Measurements from ENCODE around the gene ADCY3. TPM values are rescaled to one million over a fixed set of nuclear protein-coding genes. Genes with fewer than 3 reads are reported as not detected.

ADCY3 gene
- total and polyA plus RNA-seq, 8 donors = 5.2 to 339 (median 24.2) TPM

GRCh38 chr2:24853046-24853445 is 67.0 kb downstream of the ADCY3 start:
- H3K27ac ChIP-seq = no peak overlapping the region

GRCh38 chr2:24852431-24853020 is 67.5 kb downstream of the ADCY3 start:
- H3K4me1 ChIP-seq = peaks cover 0 to 13% (median 0%) of the 10 kb centered on the region in 4 donors
- no peak for TF ChIP-seq POLR2A (IDR thresholded peaks at IDR 0.05)
- no peak for TF ChIP-seq POLR2AphosphoS5 (IDR thresholded peaks at IDR 0.05)
- TF ChIP-seq CTCF (IDR thresholded peaks at IDR 0.05) = no peak
- no peak for TF ChIP-seq EP300 (IDR thresholded peaks at IDR 0.05)
- WGBS, 5 donors = 90 to 95% (median 93%) methylated on average over 11 to 23 of the region's 23 CpGs; no CpG with 5 or more reads in 1 of the 5 donors
- intact Hi-C loops (cut with DNase I; ENCODE audit: low total_unique reads) = no loop called here
- no peaks in the 10 kb centered on the region for H3K36me3 ChIP-seq
- H3K27me3 ChIP-seq = no peaks in the 10 kb centered on the region
- DNase-seq = no peak
- no peak overlapping the region for H3K4me3 ChIP-seq
- H3K9me3 ChIP-seq = peaks cover 0 to 7% (median 0%) of the 10 kb centered on the region in 4 donors
- peak overlapping the region in 2 of 5 donors; percentile 20 to 24 for H3K27ac ChIP-seq

More at GRCh38 chr2:24853046-24853445, 67.0 kb downstream of the ADCY3 start:
- Histone ChIP-seq H3K4me3 (no peak overlapping the region), H3K36me3 (no peaks in the 10 kb centered on the region), H3K4me1 (peaks cover 0 to 13% (median 0%) of the 10 kb centered on the region in 4 donors), H3K9me3 (peaks cover 0 to 7% (median 0%) of the 10 kb centered on the region in 4 donors), H3K27me3 (no peaks in the 10 kb centered on the region)
- intact Hi-C loops (cut with DNase I; ENCODE audit: low total_unique reads) = no loop called here
- no peak for TF ChIP-seq EP300 (IDR thresholded peaks at IDR 0.05)
- 93 to 96% (median 94%) methylated on average over 9 of the region's 9 CpGs for WGBS, 5 donors
- DNase-seq = no peak

- H3K27me3 ChIP-seq = no peaks in the 10 kb centered on the region
- intact Hi-C loops (cut with DNase I; ENCODE audit: low total_unique reads) = no loop called here
- WGBS, 5 donors = 93 to 99% (median 94%) methylated on average over 10 to 13 of the region's 13 CpGs
- H3K9me3 ChIP-seq = peaks cover 0 to 7% (median 0%) of the 10 kb centered on the region in 4 donors
- TF ChIP-seq POLR2AphosphoS5 (IDR thresholded peaks at IDR 0.05) = no peak
- no peak for TF ChIP-seq POLR2A (IDR thresholded peaks at IDR 0.05)
- no peak for TF ChIP-seq EP300 (IDR thresholded peaks at IDR 0.05)
- TF ChIP-seq CTCF (IDR thresholded peaks at IDR 0.05) = no peak
- no peaks in the 10 kb centered on the region for H3K36me3 ChIP-seq
- H3K4me3 ChIP-seq = no peak overlapping the region
- peaks cover 0 to 13% (median 0%) of the 10 kb centered on the region in 4 donors for H3K4me1 ChIP-seq
- H3K27ac ChIP-seq = peak overlapping the region in 2 of 5 donors; percentile 20 to 24
- no peak for DNase-seq
These were observed 68.0 kb downstream of the ADCY3 start for GRCh38 chr2:24852026-24852425.

- Histone ChIP-seq H3K9me3 (peaks cover 0 to 7% (median 0%) of the 10 kb centered on the region in 4 donors), H3K27ac (peak overlapping the region in 1 of 5 donors; percentile 1), H3K4me3 (no peak overlapping the region), H3K4me1 (peaks cover 0 to 4% (median 0%) of the 10 kb centered on the region in 4 donors), H3K36me3 (no peaks in the 10 kb centered on the region), H3K27me3 (no peaks in the 10 kb centered on the region)
- TF ChIP-seq POLR2A (IDR thresholded peaks at IDR 0.05) (no peak), POLR2AphosphoS5 (IDR thresholded peaks at IDR 0.05) (no peak), CTCF (IDR thresholded peaks at IDR 0.05) (no peak), EP300 (IDR thresholded peaks at IDR 0.05) (no peak)
- peak in 1 of 2 donors; percentile 56 for DNase-seq
- intact Hi-C loops (cut with DNase I; ENCODE audit: low total_unique reads) = no loop called here
- WGBS, 5 donors = 65 to 84% (median 76%) methylated on average over 7 of the region's 7 CpGs
These were observed 69.1 kb downstream of the ADCY3 start for GRCh38 chr2:24850944-24851343.

GRCh38 chr2:24845691-24846090 is 74.3 kb downstream of the ADCY3 start:
- peaks cover 0 to 7% (median 0%) of the 10 kb centered on the region in 4 donors for H3K9me3 ChIP-seq
- no peak overlapping the region for H3K4me3 ChIP-seq
- H3K27ac ChIP-seq = no peak overlapping the region
- intact Hi-C loops (cut with DNase I; ENCODE audit: low total_unique reads) = no loop called here
- H3K4me1 ChIP-seq = no peaks in the 10 kb centered on the region
- H3K27me3 ChIP-seq = no peaks in the 10 kb centered on the region
- no peak for DNase-seq
- TF ChIP-seq CTCF (IDR thresholded peaks at IDR 0.05) (no peak), POLR2AphosphoS5 (IDR thresholded peaks at IDR 0.05) (no peak), POLR2A (IDR thresholded peaks at IDR 0.05) (no peak), EP300 (IDR thresholded peaks at IDR 0.05) (no peak)
- peaks cover 0 to 25% (median 13%) of the 10 kb centered on the region in 4 donors for H3K36me3 ChIP-seq
- WGBS, 5 donors = 95 to 97% (median 96%) methylated on average over 5 of the region's 5 CpGs
